SH-SY5Y (cell line): Measurements from ENCODE around the gene CEL.
"Not testable (repeated sequence)": the region's sequence is repeated elsewhere in the genome, so short reads cannot be mapped to it uniquely, and the experiment has no call there.

Experiments used
- GATA2 ChIP-seq: IDR thresholded peaks from 2 replicates; pipeline ENCODE4 v1.6.1; 2011; ENCODE audit warnings: mild to moderate bottlenecking, low read depth, low read length
- GATA3 ChIP-seq: IDR thresholded peaks from 2 replicates; pipeline ENCODE4 v1.6.1; 2011; ENCODE audit warnings: low read depth, mild to moderate bottlenecking, low read length, moderate library complexity

DNA sequence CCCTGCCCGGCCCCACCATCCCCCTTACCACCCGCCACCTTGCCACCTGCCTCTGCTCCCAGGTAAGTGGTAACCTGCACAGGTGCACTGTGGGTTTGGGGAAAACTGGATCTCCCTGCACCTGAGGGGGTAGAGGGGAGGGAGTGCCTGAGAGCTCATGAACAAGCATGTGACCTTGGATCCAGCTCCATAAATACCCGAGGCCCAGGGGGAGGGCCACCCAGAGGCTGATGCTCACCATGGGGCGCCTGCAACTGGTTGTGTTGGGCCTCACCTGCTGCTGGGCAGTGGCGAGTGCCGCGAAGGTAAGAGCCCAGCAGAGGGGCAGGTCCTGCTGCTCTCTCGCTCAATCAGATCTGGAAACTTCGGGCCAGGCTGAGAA lies at the start of gene CEL:
- not testable (repeated sequence) for TF ChIP-seq GATA2, GATA3
